GM12872 (cell line): ENCODE data around the gene JAKMIP2.

ENCODE experiments used
- TF ChIP-seq, protein P1 (sequence below): IDR thresholded peaks from 3 replicates; pipeline ENCODE4 v1.5.1; 2011; ENCODE audit warnings: low read depth, mild to moderate bottlenecking, low read length, moderate library complexity; ENCODE audit not compliant: insufficient read depth

JAKMIP2 gene

DNA sequence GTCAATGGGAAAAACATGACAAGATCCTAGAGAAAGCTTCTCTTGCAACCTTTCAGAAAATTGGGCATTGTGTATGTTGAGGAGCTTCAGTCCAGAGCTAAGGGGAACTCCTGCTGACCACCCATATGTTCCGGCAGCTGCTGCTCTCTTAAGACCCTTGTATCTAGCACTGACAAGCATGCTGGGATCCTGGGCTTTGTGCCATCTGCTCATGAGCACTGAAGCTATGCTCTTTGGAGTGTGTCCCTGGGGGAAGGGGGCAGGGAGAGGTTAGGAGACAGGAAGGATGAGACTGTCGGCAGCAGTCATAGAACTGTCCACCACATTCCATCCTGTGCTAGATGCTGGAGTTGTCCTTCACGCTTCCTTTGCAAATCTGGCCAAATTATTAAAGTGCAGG is 109.3 kb downstream of the JAKMIP2 start:
- TF ChIP-seq, protein P1, sequence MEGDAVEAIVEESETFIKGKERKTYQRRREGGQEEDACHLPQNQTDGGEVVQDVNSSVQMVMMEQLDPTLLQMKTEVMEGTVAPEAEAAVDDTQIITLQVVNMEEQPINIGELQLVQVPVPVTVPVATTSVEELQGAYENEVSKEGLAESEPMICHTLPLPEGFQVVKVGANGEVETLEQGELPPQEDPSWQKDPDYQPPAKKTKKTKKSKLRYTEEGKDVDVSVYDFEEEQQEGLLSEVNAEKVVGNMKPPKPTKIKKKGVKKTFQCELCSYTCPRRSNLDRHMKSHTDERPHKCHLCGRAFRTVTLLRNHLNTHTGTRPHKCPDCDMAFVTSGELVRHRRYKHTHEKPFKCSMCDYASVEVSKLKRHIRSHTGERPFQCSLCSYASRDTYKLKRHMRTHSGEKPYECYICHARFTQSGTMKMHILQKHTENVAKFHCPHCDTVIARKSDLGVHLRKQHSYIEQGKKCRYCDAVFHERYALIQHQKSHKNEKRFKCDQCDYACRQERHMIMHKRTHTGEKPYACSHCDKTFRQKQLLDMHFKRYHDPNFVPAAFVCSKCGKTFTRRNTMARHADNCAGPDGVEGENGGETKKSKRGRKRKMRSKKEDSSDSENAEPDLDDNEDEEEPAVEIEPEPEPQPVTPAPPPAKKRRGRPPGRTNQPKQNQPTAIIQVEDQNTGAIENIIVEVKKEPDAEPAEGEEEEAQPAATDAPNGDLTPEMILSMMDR = no peak

DNA sequence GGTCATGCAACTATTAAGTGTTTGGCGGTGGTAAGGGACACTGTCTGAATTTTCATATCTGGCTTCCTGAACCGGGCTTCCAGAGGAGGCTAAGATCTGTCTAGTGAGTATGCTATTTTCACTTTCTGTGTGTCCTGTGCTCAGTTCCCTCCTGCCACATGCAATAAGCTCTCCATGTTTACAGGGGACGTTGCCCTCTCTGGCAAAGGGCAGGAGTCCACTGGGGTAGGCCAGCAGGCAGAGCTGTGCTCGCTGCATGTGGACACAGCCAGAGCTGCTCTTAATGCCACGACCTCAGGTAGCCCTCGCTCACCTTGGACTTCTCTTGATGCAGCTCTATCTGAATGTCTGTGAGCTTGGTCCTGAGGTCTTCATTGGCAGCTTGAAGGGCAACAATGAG is 111.2 kb downstream of the JAKMIP2 start:
- TF ChIP-seq, protein P1 = no peak

DNA sequence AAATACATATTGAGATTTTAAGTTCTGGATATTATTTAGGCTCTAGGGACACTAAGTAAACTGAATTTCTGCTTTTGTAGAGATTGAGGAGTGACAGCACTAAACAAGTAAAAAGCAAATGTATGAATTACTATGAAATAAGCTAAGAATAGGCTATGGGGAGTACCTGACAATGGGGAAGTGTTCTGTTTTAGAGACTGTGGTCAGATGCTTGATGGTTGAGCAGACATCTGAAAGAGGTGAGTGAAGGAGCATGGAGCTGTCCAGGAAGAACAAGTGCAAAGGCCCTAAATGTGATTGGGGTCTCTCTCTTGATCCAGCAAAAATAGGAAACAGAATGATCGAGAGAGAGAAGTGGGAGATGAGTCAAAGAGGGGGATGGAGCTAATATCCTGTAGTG is 111.7 kb downstream of the JAKMIP2 start:
- TF ChIP-seq, protein P1 = no peak

DNA sequence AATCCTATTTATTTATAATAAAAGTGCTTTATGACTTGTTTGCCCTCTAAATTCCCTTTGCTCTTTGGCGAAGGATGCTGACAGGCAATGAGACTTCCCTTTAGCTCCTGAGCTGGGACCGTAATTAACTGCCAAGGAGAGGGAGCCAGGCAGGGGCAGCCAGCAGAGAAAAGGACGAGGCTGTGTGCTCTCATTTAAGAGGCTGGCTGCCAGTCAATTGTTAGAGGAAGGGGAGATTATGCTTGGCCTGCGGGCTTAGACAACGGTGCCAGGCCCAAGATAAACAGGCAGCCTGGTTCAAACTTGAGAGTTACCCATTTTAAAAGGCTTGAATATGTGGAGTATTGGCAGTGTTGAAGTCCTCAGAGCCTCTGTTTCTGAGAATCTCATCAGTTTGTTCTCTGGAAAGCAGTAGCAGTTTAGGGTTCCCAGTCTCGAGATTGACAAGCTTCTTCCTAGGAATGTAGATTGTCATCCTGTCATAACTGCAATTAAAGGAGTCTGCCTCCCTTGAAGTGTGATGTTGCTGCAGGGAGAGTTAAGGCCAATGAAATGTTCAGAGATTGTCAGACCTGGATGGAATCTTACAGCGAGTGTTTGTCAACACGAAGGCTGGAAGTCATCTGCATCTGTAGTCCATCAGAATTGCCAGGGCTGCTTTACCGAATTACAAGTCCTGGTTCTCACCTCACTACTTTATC is 113.2 kb downstream of the JAKMIP2 start:
- TF ChIP-seq, protein P1 = no peak

DNA sequence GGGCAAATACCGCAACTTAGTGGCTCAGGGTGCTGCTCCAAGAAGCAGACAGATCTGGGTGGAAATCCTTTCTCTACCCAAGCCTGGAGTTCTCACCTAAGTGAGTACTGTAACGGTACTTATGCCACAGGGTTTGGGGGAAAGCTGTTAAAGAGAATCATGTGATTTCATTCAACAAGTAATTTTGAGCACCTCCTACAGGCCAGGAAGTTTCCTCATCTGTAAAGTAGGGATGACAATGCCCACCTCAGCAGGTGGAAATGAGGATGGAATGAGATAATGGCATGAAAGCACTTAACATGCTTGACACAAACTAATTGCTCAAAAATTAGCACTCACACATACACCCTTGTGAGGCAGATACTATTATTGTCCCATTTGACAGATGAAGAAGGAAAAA is 114.1 kb downstream of the JAKMIP2 start:
- TF ChIP-seq, protein P1 = no peak

DNA sequence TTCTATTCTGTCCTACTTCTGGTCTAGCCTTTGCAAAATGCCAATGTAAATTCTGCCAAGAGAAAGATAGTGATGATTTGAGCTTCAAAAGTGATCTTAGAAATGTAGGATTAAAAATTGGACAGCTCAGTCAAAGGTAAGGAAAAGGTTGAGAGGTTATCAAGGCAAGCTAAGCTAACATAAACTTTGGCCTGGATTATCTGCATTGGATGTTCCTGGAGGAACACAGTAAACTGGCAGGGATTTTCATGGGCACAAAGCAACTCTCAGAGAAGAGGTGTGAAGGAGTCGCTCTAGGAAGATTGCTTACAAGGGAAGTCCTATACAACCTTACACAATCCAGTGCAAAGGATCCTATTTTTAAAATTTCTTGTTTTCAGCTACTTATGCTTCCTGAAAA is 115.2 kb downstream of the JAKMIP2 start:
- TF ChIP-seq, protein P1 = no peak

DNA sequence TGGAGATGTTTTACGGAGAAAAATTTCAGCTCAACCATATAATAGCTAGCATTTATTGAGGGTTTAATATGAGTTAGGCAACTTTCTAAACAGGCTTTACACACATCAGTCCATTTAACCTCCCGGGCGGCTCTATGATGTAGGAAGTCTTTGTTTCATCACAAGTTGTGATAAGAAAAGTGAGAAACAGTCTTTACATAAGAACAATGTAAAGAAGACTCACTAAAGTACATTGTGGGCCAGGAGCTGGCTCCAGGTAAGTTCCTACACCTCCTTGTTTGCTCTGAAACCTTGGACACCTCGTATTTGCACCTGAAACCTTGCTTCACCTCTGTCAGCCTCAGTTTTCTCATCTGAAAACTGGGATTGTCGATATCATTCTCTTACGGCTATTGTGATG is 116.1 kb downstream of the JAKMIP2 start:
- TF ChIP-seq, protein P1 = no peak
